Body of pancreas (tissue), 4 donors: ENCODE data around the gene ADGRG7.

ENCODE experiments used
- POLR2A ChIP-seq, 3 donors: fragments of 450-650 bp; IDR thresholded peaks; one replicate each; pipeline ENCODE4 v1.6.1; 2016; ENCODE audit warnings: antibody characterized with exemption in 3 of 3, mild to moderate bottlenecking in 2 of 3
- TF ChIP-seq, protein P1 (sequence below), 7 experiments: fragments of 450-650 bp in 4 of 7; fragments of 200-600 bp in 3 of 7; sonication (generic) in 3 of 7; IDR thresholded peaks; one replicate each; pipeline ENCODE4 v1.5.1; 2016 to 2019; ENCODE audit warnings: antibody characterized with exemption in 7 of 7

DNA sequence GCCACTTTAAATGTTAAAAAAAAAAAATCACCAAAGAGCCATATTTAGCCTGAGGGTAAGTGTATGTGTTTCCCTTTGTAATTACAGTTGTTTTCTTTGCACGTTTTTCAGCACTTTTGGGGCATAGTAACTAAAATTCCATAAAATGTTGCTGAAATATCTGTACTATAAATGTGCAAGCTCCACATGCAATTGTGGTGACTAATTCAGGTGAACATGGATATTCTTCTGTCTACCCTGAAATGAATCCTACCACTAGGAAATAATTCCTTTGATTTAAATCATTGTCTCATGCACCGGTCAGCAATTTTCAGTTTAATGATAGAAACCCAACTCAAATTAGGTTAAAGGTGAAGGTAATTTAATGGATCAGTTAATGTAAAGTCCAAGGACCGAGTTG lies 86.8 kb downstream of the ADGRG7 start:
- TF ChIP-seq, protein P1, sequence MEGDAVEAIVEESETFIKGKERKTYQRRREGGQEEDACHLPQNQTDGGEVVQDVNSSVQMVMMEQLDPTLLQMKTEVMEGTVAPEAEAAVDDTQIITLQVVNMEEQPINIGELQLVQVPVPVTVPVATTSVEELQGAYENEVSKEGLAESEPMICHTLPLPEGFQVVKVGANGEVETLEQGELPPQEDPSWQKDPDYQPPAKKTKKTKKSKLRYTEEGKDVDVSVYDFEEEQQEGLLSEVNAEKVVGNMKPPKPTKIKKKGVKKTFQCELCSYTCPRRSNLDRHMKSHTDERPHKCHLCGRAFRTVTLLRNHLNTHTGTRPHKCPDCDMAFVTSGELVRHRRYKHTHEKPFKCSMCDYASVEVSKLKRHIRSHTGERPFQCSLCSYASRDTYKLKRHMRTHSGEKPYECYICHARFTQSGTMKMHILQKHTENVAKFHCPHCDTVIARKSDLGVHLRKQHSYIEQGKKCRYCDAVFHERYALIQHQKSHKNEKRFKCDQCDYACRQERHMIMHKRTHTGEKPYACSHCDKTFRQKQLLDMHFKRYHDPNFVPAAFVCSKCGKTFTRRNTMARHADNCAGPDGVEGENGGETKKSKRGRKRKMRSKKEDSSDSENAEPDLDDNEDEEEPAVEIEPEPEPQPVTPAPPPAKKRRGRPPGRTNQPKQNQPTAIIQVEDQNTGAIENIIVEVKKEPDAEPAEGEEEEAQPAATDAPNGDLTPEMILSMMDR (IDR thresholded peaks at IDR 0.05) = no peak
- TF ChIP-seq POLR2A (IDR thresholded peaks at IDR 0.05) = no peak
